H9 (cell line): ENCODE measurements around the gene DCXR. TPM values are rescaled to one million over a fixed set of nuclear protein-coding genes. Genes with fewer than 3 reads are reported as not detected.

Experiments
- DNase-seq: peaks from one replicate; pipeline ENCODE4 v3.0.0-alpha.2; 2017
- H2AFZ ChIP-seq: one replicate; pipeline ENCODE4 v1.6.1; 2013; ENCODE audit warnings: mild to moderate bottlenecking, low read length, control low read depth, moderate library complexity
- H2AK5ac ChIP-seq: 2 replicates; pipeline ENCODE4 v1.6.1; 2013; ENCODE audit warnings: low read length, control low read depth, mixed read lengths; ENCODE audit not compliant: insufficient read length
- H2BK120ac ChIP-seq: one replicate; pipeline ENCODE4 v1.6.1; 2013; ENCODE audit warnings: low read depth, mild to moderate bottlenecking, low read length, control low read depth, inconsistent platforms; ENCODE audit not compliant: poor library complexity, severe bottlenecking
- H2BK12ac ChIP-seq: 2 replicates; pipeline ENCODE4 v1.6.1; 2013; ENCODE audit warnings: low read length, control low read depth, mixed read lengths, low read depth; ENCODE audit not compliant: insufficient read length
- H2BK15ac ChIP-seq: 2 replicates; pipeline ENCODE4 v1.6.1; 2013; ENCODE audit warnings: low read depth, low read length, control low read depth
- H2BK20ac ChIP-seq: one replicate; pipeline ENCODE4 v1.6.1; 2013; ENCODE audit warnings: low read depth, mild to moderate bottlenecking, low read length, control low read depth, inconsistent platforms; ENCODE audit not compliant: poor library complexity, severe bottlenecking
- H2BK5ac ChIP-seq: 2 replicates; pipeline ENCODE4 v1.6.1; 2013; ENCODE audit warnings: low read length, control low read depth, mixed read lengths; ENCODE audit not compliant: insufficient read length
- H3K14ac ChIP-seq: 2 replicates; pipeline ENCODE4 v1.6.1; 2013; ENCODE audit warnings: low read length, control low read depth; ENCODE audit not compliant: insufficient read depth
- H3K18ac ChIP-seq: 2 replicates; pipeline ENCODE4 v1.6.1; 2013; ENCODE audit warnings: low read depth, mild to moderate bottlenecking, mixed read lengths, low read length, control low read depth; ENCODE audit not compliant: insufficient read length
- H3K23ac ChIP-seq: 2 replicates; pipeline ENCODE4 v1.6.1; 2013; ENCODE audit warnings: low read length, control low read depth, mixed read lengths, low read depth; ENCODE audit not compliant: insufficient read length
- H3K23me2 ChIP-seq: 2 replicates; pipeline ENCODE4 v1.6.1; 2013; ENCODE audit warnings: low read depth, mild to moderate bottlenecking, mixed read lengths, low read length, control low read depth; ENCODE audit not compliant: insufficient read length, poor library complexity, severe bottlenecking
- H3K27ac ChIP-seq: 2 replicates; pipeline ENCODE4 v1.5.1; 2013; ENCODE audit warnings: low read length, control low read depth, mixed read lengths, low read depth; ENCODE audit not compliant: insufficient read length
- H3K27me3 ChIP-seq: 2 replicates; pipeline ENCODE4 v1.6.1; 2013; ENCODE audit warnings: low read length, control low read depth, inconsistent platforms; ENCODE audit not compliant: insufficient read depth
- H3K4ac ChIP-seq: 2 replicates; pipeline ENCODE4 v1.6.1; 2013; ENCODE audit warnings: low read depth, mild to moderate bottlenecking, control low read depth, inconsistent platforms, low read length, moderate library complexity
- H3K4me1 ChIP-seq: 2 replicates; pipeline ENCODE4 v1.6.1; 2013; ENCODE audit warnings: low read length, control low read depth, inconsistent platforms; ENCODE audit not compliant: insufficient read depth
- H3K4me2 ChIP-seq: 2 replicates; pipeline ENCODE4 v1.6.1; 2013; ENCODE audit warnings: low read length, control low read depth, mixed read lengths; ENCODE audit not compliant: insufficient read length, insufficient read depth
- H3K56ac ChIP-seq: 2 replicates; pipeline ENCODE4 v1.6.1; 2013; ENCODE audit warnings: low read depth, mild to moderate bottlenecking, mixed read lengths, low read length, control low read depth; ENCODE audit not compliant: insufficient read length
- H3K79me1 ChIP-seq: 2 replicates; pipeline ENCODE4 v1.6.1; 2013; ENCODE audit warnings: low read depth, mild to moderate bottlenecking, moderate library complexity, low read length, control low read depth, inconsistent platforms; ENCODE audit not compliant: insufficient read depth, poor library complexity, severe bottlenecking
- H3K79me2 ChIP-seq: 2 replicates; pipeline ENCODE4 v1.6.1; 2013; ENCODE audit warnings: low read length, control low read depth, inconsistent platforms; ENCODE audit not compliant: insufficient read depth
- H3K9ac ChIP-seq: 2 replicates; pipeline ENCODE4 v1.6.1; 2013; ENCODE audit warnings: low read length, control low read depth, mixed read lengths; ENCODE audit not compliant: insufficient read length; ENCODE audit errors: extremely low read depth
- H3K9me3 ChIP-seq: one replicate; pipeline ENCODE4 v1.6.1; 2013; ENCODE audit warnings: low read depth, low read length, inconsistent platforms; ENCODE audit not compliant: control insufficient read depth
- H3T11ph ChIP-seq: one replicate; pipeline ENCODE4 v1.6.1; 2013; ENCODE audit warnings: mild to moderate bottlenecking, low read length, control low read depth, inconsistent platforms
- H4K20me1 ChIP-seq: one replicate; pipeline ENCODE4 v1.6.1; 2013; ENCODE audit not compliant: control insufficient read depth, insufficient read length, insufficient read depth
- H4K5ac ChIP-seq: 2 replicates; pipeline ENCODE4 v1.6.1; 2013; ENCODE audit warnings: low read depth, mild to moderate bottlenecking, mixed read lengths, low read length, control low read depth; ENCODE audit not compliant: insufficient read length
- H4K8ac ChIP-seq: replicated peaks from 2 replicates; pipeline ENCODE4 v1.6.1; 2013; ENCODE audit warnings: low read length, control low read depth, mixed read lengths, low read depth; ENCODE audit not compliant: insufficient read length
- H4K91ac ChIP-seq: 2 replicates; pipeline ENCODE4 v1.6.1; 2013; ENCODE audit warnings: low read depth, mild to moderate bottlenecking, moderate library complexity, mixed read lengths, low read length, control low read depth; ENCODE audit not compliant: insufficient read length
- H3K27ac Mint-ChIP-seq, 3 experiments: 2 replicates in 2 of 3; 3 replicates in 1 of 3; pipeline ENCODE4 v1.8.0; 2020 to 2021; ENCODE audit warnings: mixed read lengths in 3 of 3, mild to moderate bottlenecking in 1 of 3, moderate library complexity in 1 of 3
- H3K27me3 Mint-ChIP-seq: 2 replicates; pipeline ENCODE4 v1.8.0; 2021; ENCODE audit warnings: low read depth, mild to moderate bottlenecking, moderate library complexity, mixed read lengths
- H3K36me3 Mint-ChIP-seq, 3 experiments: 2 replicates in 2 of 3; 3 replicates in 1 of 3; pipeline ENCODE4 v1.8.0; 2020 to 2021; ENCODE audit warnings: low read depth in 3 of 3, mixed read lengths in 3 of 3; ENCODE audit not compliant: insufficient read depth in 1 of 3
- H3K4me1 Mint-ChIP-seq, 2 experiments: 2 replicates each; pipeline ENCODE4 v1.8.0; 2020; ENCODE audit warnings: mixed read lengths in 2 of 2
- H3K4me3 Mint-ChIP-seq, 2 experiments: 2 replicates in 1 of 2; 3 replicates in 1 of 2; pipeline ENCODE4 v1.8.0; 2020 to 2021; ENCODE audit warnings: mild to moderate bottlenecking in 2 of 2, mixed read lengths in 2 of 2, moderate library complexity in 1 of 2
- H3K9me3 Mint-ChIP-seq, 2 experiments: 2 replicates in 1 of 2; 3 replicates in 1 of 2; pipeline ENCODE4 v1.8.0; 2020; ENCODE audit warnings: mild to moderate bottlenecking in 2 of 2, mixed read lengths in 2 of 2, moderate library complexity in 1 of 2
- CTCF ChIP-seq: fragments of 200-600 bp; sonication (generic); conservative IDR thresholded peaks from 3 replicates; pipeline ENCODE4 v1.8.0; 2021; ENCODE audit warnings: antibody characterized with exemption, mild to moderate bottlenecking
- WGBS: extraction: QIAGEN DNeasy Blood & Tissue Kit; methylation state at CpG from one replicate; pipeline ENCODE4 v1.1.7; 2013; ENCODE audit warnings: missing lambda C conversion rate, low lambda C conversion rate, mixed read lengths; ENCODE audit not compliant: insufficient read length; ENCODE audit errors: extremely low coverage; 5-methylcytosine and 5-hydroxymethylcytosine counted together
- total RNA-seq: library from RNA; stranded (reverse); gene quantifications from 2 replicates; pipeline ENCODE4 v1.2.1, GENCODE V29; 2021

The DCXR gene
- total RNA-seq, 1 experiment from 2014 or later, result 93.6 TPM

DNA sequence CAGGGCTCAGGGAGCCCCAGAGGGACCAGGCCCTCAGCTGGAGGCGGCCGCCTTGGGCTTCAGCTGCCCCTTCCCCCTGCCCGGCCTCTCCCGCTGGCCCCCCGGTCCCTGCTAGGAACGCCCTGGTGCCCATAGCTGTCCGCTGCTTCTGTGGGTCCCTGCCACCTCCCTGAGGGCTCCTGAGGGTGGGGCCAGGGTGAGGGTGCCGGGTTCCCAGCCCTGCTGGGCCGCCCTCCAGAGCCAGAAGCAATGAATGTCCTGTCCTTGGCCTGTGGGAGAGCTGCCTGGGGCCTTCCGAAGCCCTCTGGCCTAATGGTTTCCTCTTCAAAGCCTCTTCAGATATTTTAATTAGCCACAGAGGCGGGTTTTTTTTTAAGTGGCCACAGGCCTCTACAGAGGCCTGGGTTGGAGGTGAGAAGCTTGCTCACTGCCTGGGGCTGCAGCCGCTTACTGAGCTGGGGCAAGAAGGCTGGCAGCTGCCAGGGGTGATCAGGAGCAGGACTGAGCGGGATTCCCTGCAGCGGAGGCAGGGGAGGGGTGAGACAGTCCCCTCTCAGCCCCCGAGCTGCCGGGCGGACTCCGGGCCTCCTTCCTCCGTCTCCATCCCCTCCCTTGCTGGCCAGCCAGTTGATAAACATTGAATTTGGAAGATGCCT is 24.7 kb downstream of the DCXR start:
- H3K27ac Mint-ChIP-seq, result no peak overlapping the region; a peak in 1 of 7 replicates
- H3K27ac ChIP-seq, result no peak overlapping the region
- no CpG with 5 or more reads among the region's 19 CpGs for WGBS
- no peaks in the 10 kb centered on the region for H3K27me3 ChIP-seq
- no peak overlapping the region for H2BK15ac ChIP-seq
- H2BK5ac ChIP-seq, result no peak overlapping the region
- no peaks in the 10 kb centered on the region for H3K9me3 ChIP-seq
- H3K9ac ChIP-seq, result no peak overlapping the region
- H2BK120ac ChIP-seq, result no peak overlapping the region
- no peaks in the 10 kb centered on the region for H3K23me2 ChIP-seq
- H3K4me1 Mint-ChIP-seq, result 0 out of 4 replicates have a peak, but pooled peaks cover 0 to 2% of the 10 kb centered on the region in 2 experiments
- no peak overlapping the region for H2AFZ ChIP-seq
- H3K79me1 ChIP-seq, result no peaks in the 10 kb centered on the region
- no peak overlapping the region for H2AK5ac ChIP-seq
- no peak overlapping the region for H3K4me3 Mint-ChIP-seq
- no peaks in the 10 kb centered on the region for H3K79me2 ChIP-seq
- no peak overlapping the region; the same call in 1 of the 2 replicates for H3K14ac ChIP-seq
- no peak for TF ChIP-seq CTCF
- no peaks in the 10 kb centered on the region for H3K4me1 ChIP-seq
- H3T11ph ChIP-seq, result no peak overlapping the region
- no peak overlapping the region for H2BK12ac ChIP-seq
- no peak overlapping the region for H3K4me2 ChIP-seq
- H3K9me3 Mint-ChIP-seq, result no peaks in the 10 kb centered on the region
- DNase-seq, result no peak
- no peaks in the 10 kb centered on the region for H3K36me3 Mint-ChIP-seq
- H4K20me1 ChIP-seq, result no peaks in the 10 kb centered on the region
- no peak overlapping the region for H4K8ac ChIP-seq
- H4K5ac ChIP-seq, result no peak overlapping the region
- H3K27me3 Mint-ChIP-seq, result no peaks in the 10 kb centered on the region; the same call in 1 of the 2 replicates
- no peak overlapping the region for H3K23ac ChIP-seq
- no peak overlapping the region for H3K56ac ChIP-seq
- no peak overlapping the region for H4K91ac ChIP-seq
- no peak overlapping the region for H3K18ac ChIP-seq
- H2BK20ac ChIP-seq, result no peak overlapping the region
- no peak overlapping the region for H3K4ac ChIP-seq
